Caco-2 (cell line): Measurements from ENCODE around the gene NTN5. TPM values are rescaled to one million over a fixed set of nuclear protein-coding genes. Genes with fewer than 3 reads are reported as not detected.

Experiments
- BruUV-seq: library from RNA; stranded (reverse); fragments of 400-500 nt; replicated peaks from 2 replicates; lab custom pipeline; 2021; lab: Mats Ljungman, UMichigan
- CTCF ChIA-PET: fragments of 300-600 bp; sonication (Branson Sonifier 250); formaldehyde crosslinking; loops from one replicate; lab custom pipeline; 2022; ENCODE audit warnings: antibody characterized with exemption; lab: Charles Lee
- POLR2A ChIA-PET: fragments of 300-600 bp; sonication (Branson Sonifier 250); formaldehyde crosslinking; loops from one replicate; lab custom pipeline; 2022; ENCODE audit warnings: antibody characterized with exemption; lab: Charles Lee
- DNase-seq, 2 experiments: peaks; one replicate each; pipeline versions ENCODE4 v3.0.0 to v3.0.0-alpha.2; 2020 to 2022
- H3K27me3 ChIP-seq: replicated peaks from 2 replicates; pipeline ENCODE4 v1.6.0; 2011; ENCODE audit warnings: low read length; ENCODE audit not compliant: control insufficient read depth, insufficient read depth
- H3K36me3 ChIP-seq: 2 replicates; pipeline ENCODE4 v1.5.1; 2011; ENCODE audit warnings: low read length; ENCODE audit not compliant: control insufficient read depth, insufficient read depth
- H3K4me1 ChIP-seq: fragments of 250-450 bp; sonication (Bioruptor Pico); 2 replicates; pipeline ENCODE4 v1.5.1; 2020; ENCODE audit warnings: mild to moderate bottlenecking
- H3K4me3 ChIP-seq: 2 replicates; pipeline ENCODE4 v1.5.1; 2011; ENCODE audit warnings: low read depth, mild to moderate bottlenecking, control low read depth, low read length
- H3K9me3 ChIP-seq: fragments of 250-450 bp; sonication (Bioruptor Pico); 2 replicates; pipeline ENCODE4 v1.5.1; 2020; ENCODE audit warnings: mild to moderate bottlenecking, moderate library complexity
- H3K27ac Mint-ChIP-seq: one replicate; pipeline ENCODE4 v1.8.0; 2022; ENCODE audit warnings: mixed read lengths; ENCODE audit not compliant: unreplicated experiment
- H3K27me3 Mint-ChIP-seq: one replicate; pipeline ENCODE4 v1.8.0; 2022; ENCODE audit warnings: mixed read lengths; ENCODE audit not compliant: insufficient read depth, unreplicated experiment
- H3K36me3 Mint-ChIP-seq: one replicate; pipeline ENCODE4 v1.8.0; 2022; ENCODE audit warnings: mild to moderate bottlenecking, mixed read lengths; ENCODE audit not compliant: insufficient read depth, unreplicated experiment
- H3K4me1 Mint-ChIP-seq: one replicate; pipeline ENCODE4 v1.8.0; 2022; ENCODE audit warnings: low read depth, mixed read lengths; ENCODE audit not compliant: unreplicated experiment
- H3K4me3 Mint-ChIP-seq: one replicate; pipeline ENCODE4 v1.8.0; 2022; ENCODE audit warnings: mild to moderate bottlenecking, moderate library complexity, mixed read lengths; ENCODE audit not compliant: unreplicated experiment
- H3K9me3 Mint-ChIP-seq: one replicate; pipeline ENCODE4 v1.8.0; 2022; ENCODE audit warnings: mixed read lengths; ENCODE audit not compliant: unreplicated experiment
- intact Hi-C: fragments of 100-400 bp; cut with micrococcal nuclease; formaldehyde crosslinking; loops from one replicate; pipeline ENCODE4 v1.10.0; 2022; ENCODE audit not compliant: unreplicated experiment
- total RNA-seq: library from RNA; stranded (reverse); gene quantifications from 2 replicates; pipeline ENCODE4 v1.2.3, GENCODE V29; 2022
- TF ChIP-seq, protein P1 (sequence below), 2 experiments: fragments of 200-600 bp in 1 of 2; IDR thresholded peaks; 1 replicate in 1 of 2; 2 replicates in 1 of 2; pipeline versions ENCODE4 v1.5.1 to v1.8.0; 2011 to 2022; ENCODE audit warnings: antibody characterized with exemption in 1 of 2, control low read depth in 1 of 2, inconsistent platforms in 1 of 2, low read depth in 1 of 2, low read length in 1 of 2, mild to moderate bottlenecking in 1 of 2, moderate library complexity in 1 of 2; ENCODE audit not compliant: insufficient read depth in 1 of 2, severe bottlenecking in 1 of 2, unreplicated experiment in 1 of 2

Gene NTN5
- total RNA-seq, 1 experiment from 2014 or later = 0.34 TPM

- Mint-ChIP-seq H3K4me3 (peak overlapping the region; percentile 96), H3K27ac (peak overlapping the region; percentile 98), H3K9me3 (no peaks in the 10 kb centered on the region), H3K4me1 (peaks cover 35% of the 10 kb centered on the region), H3K27me3 (no peaks in the 10 kb centered on the region), H3K36me3 (peaks cover 69% of the 10 kb centered on the region)
- H3K4me1 ChIP-seq = peaks cover 35% of the 10 kb centered on the region
- no peaks in the 10 kb centered on the region for H3K9me3 ChIP-seq
- H3K4me3 ChIP-seq = peak overlapping the region; percentile 85
- POLR2A ChIA-PET = interaction anchor here (0.6 to 3.6 kb wide), 16 partner anchors 9 to 510 kb away, joined by 3 to 37 read pairs (median 8); partner anchors contain the start of genes CA11, GYS1 and KDELR1
- TSS peak; percentile 81 for BruUV-seq
- no peak for DNase-seq
- TF ChIP-seq, protein P1, sequence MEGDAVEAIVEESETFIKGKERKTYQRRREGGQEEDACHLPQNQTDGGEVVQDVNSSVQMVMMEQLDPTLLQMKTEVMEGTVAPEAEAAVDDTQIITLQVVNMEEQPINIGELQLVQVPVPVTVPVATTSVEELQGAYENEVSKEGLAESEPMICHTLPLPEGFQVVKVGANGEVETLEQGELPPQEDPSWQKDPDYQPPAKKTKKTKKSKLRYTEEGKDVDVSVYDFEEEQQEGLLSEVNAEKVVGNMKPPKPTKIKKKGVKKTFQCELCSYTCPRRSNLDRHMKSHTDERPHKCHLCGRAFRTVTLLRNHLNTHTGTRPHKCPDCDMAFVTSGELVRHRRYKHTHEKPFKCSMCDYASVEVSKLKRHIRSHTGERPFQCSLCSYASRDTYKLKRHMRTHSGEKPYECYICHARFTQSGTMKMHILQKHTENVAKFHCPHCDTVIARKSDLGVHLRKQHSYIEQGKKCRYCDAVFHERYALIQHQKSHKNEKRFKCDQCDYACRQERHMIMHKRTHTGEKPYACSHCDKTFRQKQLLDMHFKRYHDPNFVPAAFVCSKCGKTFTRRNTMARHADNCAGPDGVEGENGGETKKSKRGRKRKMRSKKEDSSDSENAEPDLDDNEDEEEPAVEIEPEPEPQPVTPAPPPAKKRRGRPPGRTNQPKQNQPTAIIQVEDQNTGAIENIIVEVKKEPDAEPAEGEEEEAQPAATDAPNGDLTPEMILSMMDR (IDR thresholded peaks at IDR 0.05; ENCODE audit: insufficient read depth in 1 of 2, low read depth in 1 of 2, low read length in 1 of 2, severe bottlenecking in 1 of 2, unreplicated experiment in 1 of 2) = no peak
- no peaks in the 10 kb centered on the region for H3K27me3 ChIP-seq
- CTCF ChIA-PET = interaction anchor here (1.0 to 1.3 kb wide), 5 partner anchors 9 to 226 kb away, joined by 3 to 14 read pairs (median 4); no protein-coding TSS in a partner anchor
- H3K36me3 ChIP-seq = peaks cover 13% of the 10 kb centered on the region
- intact Hi-C loops = no loop called here
Measured at GRCh38 chr19:48618278-48618915, 54.4 kb downstream of the NTN5 start.

- Histone ChIP-seq H3K36me3 (peaks cover 13% of the 10 kb centered on the region), H3K27me3 (no peaks in the 10 kb centered on the region), H3K4me3 (peak overlapping the region; percentile 85), H3K9me3 (no peaks in the 10 kb centered on the region), H3K4me1 (peaks cover 33% of the 10 kb centered on the region)
- H3K27ac Mint-ChIP-seq = peak overlapping the region; percentile 98
- POLR2A ChIA-PET = interaction anchor here (3.6 kb wide), 1 partner anchor 17 kb away, joined by 37 read pairs; no protein-coding TSS in a partner anchor
- BruUV-seq = no TSS peak
- peaks cover 76% of the 10 kb centered on the region for H3K36me3 Mint-ChIP-seq
- H3K4me3 Mint-ChIP-seq = peak overlapping the region; percentile 96
- intact Hi-C loops = no loop called here
- CTCF ChIA-PET = no interaction called here
- H3K27me3 Mint-ChIP-seq = no peaks in the 10 kb centered on the region
- peaks cover 31% of the 10 kb centered on the region for H3K4me1 Mint-ChIP-seq
- DNase-seq = no peak
- H3K9me3 Mint-ChIP-seq = no peaks in the 10 kb centered on the region
- TF ChIP-seq, protein P1 (IDR thresholded peaks at IDR 0.05; ENCODE audit: insufficient read depth in 1 of 2, low read depth in 1 of 2, low read length in 1 of 2, severe bottlenecking in 1 of 2, unreplicated experiment in 1 of 2) = no peak
Measured at GRCh38 chr19:48617146-48617937, 55.5 kb downstream of the NTN5 start.

GRCh38 chr19:48616491-48617056 lies 56.2 kb downstream of the NTN5 start:
- no TSS peak for BruUV-seq
- Mint-ChIP-seq H3K4me1 (peaks cover 31% of the 10 kb centered on the region), H3K27ac (peak overlapping the region; percentile 98), H3K4me3 (peak overlapping the region; percentile 96), H3K9me3 (no peaks in the 10 kb centered on the region), H3K36me3 (peaks cover 83% of the 10 kb centered on the region), H3K27me3 (no peaks in the 10 kb centered on the region)
- peaks cover 13% of the 10 kb centered on the region for H3K36me3 ChIP-seq
- DNase-seq = no peak
- TF ChIP-seq, protein P1 (IDR thresholded peaks at IDR 0.05; ENCODE audit: insufficient read depth in 1 of 2, low read depth in 1 of 2, low read length in 1 of 2, severe bottlenecking in 1 of 2, unreplicated experiment in 1 of 2) = no peak
- no peaks in the 10 kb centered on the region for H3K27me3 ChIP-seq
- ChIA-PET CTCF (no interaction called here), POLR2A (interaction anchor here (3.6 kb wide), 1 partner anchor 17 kb away, joined by 37 read pairs; no protein-coding TSS in a partner anchor)
- no peak overlapping the region for H3K4me3 ChIP-seq
- H3K4me1 ChIP-seq = peaks cover 33% of the 10 kb centered on the region
- H3K9me3 ChIP-seq = no peaks in the 10 kb centered on the region
- intact Hi-C loops = no loop called here
